H4 (cell line): ENCODE data around the gene MTLN. TPM values are rescaled to one million over a fixed set of nuclear protein-coding genes. Genes with fewer than 3 reads are reported as not detected.
"Not testable (repeated sequence)": the region's sequence is repeated elsewhere in the genome, so short reads cannot be mapped to it uniquely, and the experiment has no call there.

Experiments
- DNase-seq: peaks from one replicate; pipeline ENCODE4 v3.0.0-alpha.2; 2015; ENCODE audit warnings: low spot score
- total RNA-seq: library from RNA; depleted of rRNA; stranded (reverse); fragments of >200 nt; shearing (Covaris generic); gene quantifications from 2 replicates; pipeline ENCODE4 v1.2.3, GENCODE V29; 2014; rRNA removed

The MTLN gene, protein sequence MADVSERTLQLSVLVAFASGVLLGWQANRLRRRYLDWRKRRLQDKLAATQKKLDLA
- 63.5 and 80.2 TPM in 2 replicates for total RNA-seq

DNA sequence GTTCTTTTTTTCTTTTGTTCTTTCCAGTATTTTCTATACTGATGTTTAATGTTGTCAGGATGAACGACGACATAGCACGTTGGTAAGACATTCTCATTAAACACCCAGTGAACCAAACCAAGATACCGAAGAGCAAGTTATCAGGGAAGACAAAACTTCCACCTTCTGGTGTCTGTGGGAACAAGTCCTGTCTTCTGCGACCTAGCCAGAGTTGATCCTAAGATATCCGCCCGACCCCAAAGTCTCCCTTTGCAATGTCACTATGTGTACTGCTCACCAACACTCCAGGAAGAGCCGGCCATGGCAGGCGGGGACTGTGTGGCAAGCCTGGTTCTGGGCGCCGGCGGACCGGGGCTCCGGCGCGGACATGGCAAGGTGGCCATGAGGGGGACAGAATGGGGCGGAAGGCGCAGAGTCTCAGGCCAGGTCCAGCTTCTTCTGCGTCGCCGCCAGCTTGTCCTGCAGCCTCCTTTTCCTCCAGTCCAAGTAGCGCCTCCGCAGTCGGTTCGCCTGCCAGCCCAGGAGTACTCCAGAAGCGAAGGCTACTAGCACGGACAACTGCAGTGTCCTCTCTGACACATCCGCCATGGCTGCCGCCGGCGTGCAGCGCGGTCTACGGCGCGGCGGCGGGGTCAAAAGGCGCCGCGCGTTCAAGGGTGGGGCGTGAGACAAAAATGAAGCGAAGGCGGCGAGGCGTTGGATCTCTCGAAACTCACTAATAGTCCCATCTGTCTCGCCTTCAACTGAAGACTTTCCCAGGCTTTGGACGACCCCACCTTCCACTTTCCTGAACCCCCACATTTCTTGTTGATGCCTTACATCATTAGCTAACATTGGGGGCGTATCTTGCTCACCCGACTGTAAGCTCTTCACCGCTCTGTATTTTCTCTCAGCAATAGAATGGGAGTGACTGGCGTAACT lies at the start of gene MTLN:
Gene MTLN, minus strand, starts transcription at position 610 of the 921 bp plus-strand sequence. Its CDS starts 22 bp downstream, at position 588.
- peak; percentile 49 for DNase-seq

- DNase-seq = not testable (repeated sequence)
Measured at GRCh38 chr2:110261910-110262309, 49.6 kb upstream of the MTLN start.

DNA sequence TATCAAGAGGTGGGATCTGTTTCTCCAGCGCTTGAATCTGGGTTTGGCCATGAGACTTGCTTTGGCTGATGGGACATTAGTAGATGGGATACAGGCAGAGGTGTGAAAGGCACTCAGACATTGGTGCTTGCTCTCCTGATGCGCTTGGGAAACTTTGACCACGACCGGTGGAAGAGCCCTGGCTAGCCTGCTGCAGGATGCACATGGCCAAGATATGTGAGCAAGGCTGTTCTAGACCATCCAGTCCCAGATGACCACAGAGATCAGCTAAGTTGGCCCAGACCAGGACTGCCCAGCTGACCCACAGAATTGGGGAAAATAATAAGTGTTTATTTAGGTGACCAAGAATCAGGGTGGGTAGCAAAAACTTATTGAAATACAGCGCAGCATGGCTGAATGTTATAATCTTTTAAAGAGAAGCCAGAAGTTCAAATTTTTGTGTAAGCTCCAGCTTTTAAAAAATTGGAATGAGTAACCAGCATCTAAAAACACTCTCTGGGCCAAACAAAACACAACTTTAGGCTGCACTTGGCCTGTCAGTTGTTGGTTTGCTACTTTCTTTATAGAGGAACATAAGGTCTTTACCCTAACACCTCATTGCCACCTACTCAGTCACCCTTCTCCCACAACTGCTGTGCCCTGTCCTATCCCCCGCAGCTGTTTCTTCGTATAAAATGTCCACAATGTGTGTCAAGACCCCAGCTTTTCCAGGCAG lies 35.9 kb upstream of the MTLN start:
- DNase-seq = not testable (repeated sequence)

GRCh38 chr2:110245488-110246435 lies 33.4 kb upstream of the MTLN start:
- DNase-seq = not testable (repeated sequence)

DNA sequence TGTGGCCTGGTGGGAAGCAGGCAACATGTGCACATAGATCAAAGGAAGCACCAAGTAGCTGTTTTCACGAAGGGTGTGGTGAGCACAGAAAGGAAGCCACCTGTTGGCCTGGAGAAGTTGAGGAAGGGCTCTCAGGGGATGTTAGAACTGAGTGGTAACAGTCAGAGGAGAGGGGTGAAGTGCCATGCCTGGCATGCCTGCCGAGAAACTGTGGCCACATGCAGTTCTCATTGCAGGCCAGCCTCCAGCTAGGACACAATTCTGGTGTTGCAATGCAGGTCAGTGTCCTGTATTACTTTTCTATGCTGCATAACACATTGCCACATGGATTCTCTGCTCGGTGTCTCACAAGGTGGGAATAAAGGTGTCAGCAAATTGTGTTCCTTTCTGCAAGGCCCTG lies 30.9 kb upstream of the MTLN start:
- DNase-seq = not testable (repeated sequence)

GRCh38 chr2:110234514-110234913 lies 22.2 kb upstream of the MTLN start:
- DNase-seq = not testable (repeated sequence)

DNA sequence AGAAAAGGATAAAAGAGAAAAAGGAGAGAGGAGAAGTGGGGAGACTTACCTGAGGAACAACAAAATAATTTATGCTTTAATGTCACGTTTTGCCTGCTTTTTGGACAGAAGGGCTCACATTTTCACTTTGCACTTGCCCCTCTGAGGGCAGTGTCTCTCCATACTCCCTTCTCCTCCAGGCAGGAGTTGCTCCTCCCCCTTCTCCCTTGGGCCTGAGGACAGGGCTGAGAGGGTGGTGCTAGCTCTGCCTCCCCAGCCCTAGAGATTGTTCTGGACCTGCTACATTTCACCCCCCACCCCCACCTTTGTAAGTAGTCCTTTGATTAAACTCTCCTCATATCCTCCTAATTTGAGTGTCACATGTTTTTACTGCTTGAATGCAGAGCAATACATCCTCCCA lies 17.5 kb upstream of the MTLN start:
- not testable (repeated sequence) for DNase-seq

DNA sequence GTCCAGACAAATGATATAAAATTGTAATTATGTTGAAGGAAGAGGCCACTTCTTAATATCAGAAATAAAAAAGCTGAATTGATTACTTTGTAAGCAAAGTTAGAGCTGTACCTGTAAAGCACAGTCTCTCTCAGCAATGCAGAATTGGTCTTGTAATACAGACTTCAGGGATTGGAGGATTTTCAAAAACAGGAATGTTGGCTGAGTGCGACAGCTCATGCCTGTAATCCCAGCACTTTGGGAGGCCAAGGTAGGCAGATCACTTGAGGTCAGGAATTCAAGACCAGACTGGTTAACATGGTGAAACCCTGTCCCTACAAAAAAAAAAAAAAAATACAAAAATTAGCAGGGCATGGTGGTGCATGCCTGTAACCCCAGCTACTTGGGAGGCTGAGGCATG lies 10.3 kb upstream of the MTLN start:
- DNase-seq = not testable (repeated sequence)

GRCh38 chr2:110221938-110222337 lies 9.6 kb upstream of the MTLN start:
- no peak for DNase-seq

DNA sequence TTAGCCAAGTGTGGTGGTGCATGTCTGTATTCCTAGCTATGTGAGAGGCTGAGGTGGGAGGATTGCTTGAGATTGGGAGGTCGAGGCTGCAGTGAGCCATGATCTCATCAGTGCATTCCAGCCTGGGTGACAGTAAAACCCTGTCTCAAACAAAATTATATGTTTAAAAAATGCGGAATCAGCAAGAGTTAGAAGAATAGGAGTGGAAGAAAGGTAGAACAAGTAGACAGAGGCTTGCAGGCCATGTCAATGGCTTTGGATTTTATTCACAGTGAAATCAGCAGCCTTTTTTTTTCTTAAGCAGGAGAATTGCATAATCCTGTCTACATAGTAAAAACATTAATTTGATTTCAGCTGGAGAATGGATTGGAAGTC lies 7.8 kb upstream of the MTLN start:
- DNase-seq = no peak

DNA sequence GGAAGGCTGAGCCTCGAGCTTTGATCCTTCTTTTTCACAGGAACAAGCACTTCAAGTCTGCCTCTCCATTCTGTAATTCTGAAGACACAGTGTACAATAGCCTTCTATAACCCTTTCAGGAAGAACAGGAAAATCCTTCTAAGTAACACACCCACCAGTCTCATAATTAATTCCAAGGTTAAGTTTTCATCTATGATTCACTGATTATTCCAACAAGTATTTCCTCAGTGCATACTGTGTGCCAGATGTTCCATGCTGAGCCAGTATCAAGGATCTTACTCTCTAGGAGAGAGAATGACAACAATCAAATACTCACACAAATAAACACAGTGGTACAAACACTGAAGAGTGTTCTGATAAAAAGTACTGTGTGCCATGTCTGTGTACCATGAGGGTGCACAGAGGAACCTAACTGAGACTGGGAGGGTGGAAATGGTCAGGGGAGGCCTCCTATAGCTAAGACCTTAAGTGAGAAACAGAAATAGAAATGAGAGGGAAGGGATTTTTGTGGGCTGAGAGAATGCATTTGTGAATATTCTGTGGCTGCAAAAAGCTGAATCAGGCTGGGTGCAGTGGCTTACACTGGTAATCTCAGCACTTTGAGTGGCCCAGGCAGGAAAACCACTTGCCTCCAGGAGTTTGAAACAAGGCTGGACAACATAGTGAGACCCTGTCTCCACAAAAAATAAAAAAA lies 7.3 kb upstream of the MTLN start:
- DNase-seq = no peak

DNA sequence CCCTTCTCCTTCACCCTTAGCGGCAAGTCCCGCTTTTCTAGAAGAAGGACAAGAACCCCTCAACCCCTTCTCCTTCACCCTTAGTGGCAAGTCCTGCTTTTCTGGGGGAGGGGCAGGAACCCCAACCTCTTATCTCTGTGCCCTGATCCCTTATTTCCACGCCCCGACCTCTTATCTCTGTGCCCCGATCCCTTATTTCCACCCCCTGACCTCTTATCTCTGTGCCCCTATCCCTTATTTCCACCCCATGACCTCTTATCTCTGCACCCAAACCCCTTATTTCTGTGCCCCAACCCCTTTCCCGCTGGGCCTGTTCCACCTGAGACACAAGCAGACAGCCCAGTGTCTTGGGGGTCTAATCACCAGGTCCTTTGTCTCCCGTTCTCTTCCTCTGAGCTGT lies 6.5 kb upstream of the MTLN start:
- not testable (repeated sequence) for DNase-seq

GRCh38 chr2:110216803-110217202 lies 4.5 kb upstream of the MTLN start:
- DNase-seq = no peak

DNA sequence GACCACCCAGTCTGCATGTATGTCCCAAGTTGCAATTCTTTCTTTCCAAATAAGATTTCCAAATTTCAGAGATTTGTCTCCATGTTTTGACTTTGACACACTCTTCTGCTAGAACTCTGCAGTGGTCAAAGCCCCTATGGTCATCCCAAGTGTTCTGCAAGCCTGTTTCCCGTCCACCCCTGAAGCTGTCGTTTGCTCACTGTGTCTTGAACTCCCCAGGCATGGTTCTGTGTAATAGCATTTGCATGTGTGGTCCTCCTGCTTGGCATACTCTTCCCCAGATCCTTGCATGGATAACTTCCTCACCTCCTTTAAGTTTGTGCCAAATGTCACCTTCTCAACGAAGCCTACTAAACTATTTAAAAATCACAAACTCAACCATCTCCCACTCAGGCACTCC lies 3.9 kb upstream of the MTLN start:
- DNase-seq = no peak

GRCh38 chr2:110215566-110216158 lies 3.3 kb upstream of the MTLN start:
- no peak for DNase-seq

DNA sequence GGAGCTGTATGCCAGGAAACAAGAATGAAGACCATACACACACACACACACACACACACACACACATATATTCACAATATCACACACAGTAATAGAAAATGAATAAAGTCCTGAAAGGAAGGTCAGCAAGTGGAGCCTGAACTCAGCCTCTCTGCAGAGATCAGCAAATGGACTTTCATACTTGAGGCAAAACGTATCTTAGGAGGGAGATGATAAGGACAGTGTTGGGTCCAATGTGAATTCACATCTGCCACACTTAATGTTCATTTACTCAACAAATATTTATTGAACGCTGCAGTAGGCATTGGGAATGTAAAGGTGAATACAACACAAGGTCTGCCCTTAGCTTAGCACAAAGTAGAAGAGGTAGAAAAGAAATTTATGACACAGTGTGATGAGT lies 2.7 kb upstream of the MTLN start:
- DNase-seq = no peak

DNA sequence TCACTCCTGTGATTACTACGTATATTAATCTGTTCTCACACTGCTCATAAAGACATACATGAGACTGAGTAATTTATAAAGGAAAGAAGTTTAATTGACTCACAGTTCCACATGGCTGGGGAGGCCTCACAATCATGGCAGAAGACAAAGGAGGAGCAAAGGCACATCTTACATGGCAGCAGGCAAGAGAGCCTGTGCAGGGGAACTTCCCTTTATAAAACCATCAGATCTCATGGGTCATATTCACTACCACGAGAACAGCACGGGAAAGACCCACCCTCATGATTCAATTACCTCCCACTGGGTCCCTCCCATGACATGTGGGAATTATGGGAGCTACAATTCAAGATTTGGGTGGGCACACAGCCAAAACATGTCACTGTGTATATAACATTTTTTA lies 1.2 kb upstream of the MTLN start:
- not testable (repeated sequence) for DNase-seq

- DNase-seq = no peak
Measured at GRCh38 chr2:110205660-110206455, 6.5 kb downstream of the MTLN start.
